Measurements from ENCODE around the gene PRKCD. TPM values are rescaled to one million over a fixed set of nuclear protein-coding genes. Genes with fewer than 3 reads are reported as not detected.

PRKCD gene
- total RNA-seq, 1 experiment from 2014 or later: 30.9 TPM

GRCh38 chr3:53161820-53162671, 1.0 kb downstream of the PRKCD start:
- intact Hi-C loops (cut with micrococcal nuclease; ENCODE audit: unreplicated experiment): loop anchor here (5.0 kb wide), 1 partner anchor 50 kb away; no protein-coding TSS in a partner anchor
- no peak for DNase-seq
- no peaks in the 10 kb centered on the region for H3K27me3 ChIP-seq (replicated peaks; ENCODE audit: control insufficient read depth, insufficient read depth, low read length)
- peak overlapping the region; percentile 84 for H3K4me3 ChIP-seq (ENCODE audit: low read depth, low read length)
- Mint-ChIP-seq H3K27ac (ENCODE audit: unreplicated experiment) (peak overlapping the region; percentile 90), H3K4me3 (ENCODE audit: unreplicated experiment) (peak overlapping the region; percentile 91), H3K4me1 (ENCODE audit: low read depth, unreplicated experiment) (peaks cover 34% of the 10 kb centered on the region), H3K9me3 (ENCODE audit: unreplicated experiment) (no peaks in the 10 kb centered on the region), H3K36me3 (ENCODE audit: insufficient read depth, unreplicated experiment) (peaks cover 6% of the 10 kb centered on the region), H3K27me3 (ENCODE audit: insufficient read depth, unreplicated experiment) (no peaks in the 10 kb centered on the region)
- POLR2A ChIA-PET: no interaction called here
- CTCF ChIA-PET: interaction anchor here (0.5 to 0.9 kb wide), 2 partner anchors 28 to 292 kb away, joined by 3 to 5 read pairs; no protein-coding TSS in a partner anchor
- H3K9me3 ChIP-seq: no peaks in the 10 kb centered on the region
- no TSS peak for BruUV-seq (replicated peaks)
- peaks cover 34% of the 10 kb centered on the region for H3K4me1 ChIP-seq
- TF ChIP-seq CTCF (IDR thresholded peaks at IDR 0.05; ENCODE audit: insufficient read depth in 1 of 2, low read depth in 1 of 2, low read length in 1 of 2, severe bottlenecking in 1 of 2, unreplicated experiment in 1 of 2): no peak
- H3K36me3 ChIP-seq (ENCODE audit: control insufficient read depth, insufficient read depth, low read length): peaks cover 2% of the 10 kb centered on the region

GRCh38 chr3:53162672-53163443, 1.8 kb downstream of the PRKCD start:
- no peaks in the 10 kb centered on the region for H3K9me3 ChIP-seq
- Mint-ChIP-seq H3K36me3 (ENCODE audit: insufficient read depth, unreplicated experiment) (peaks cover 6% of the 10 kb centered on the region), H3K9me3 (ENCODE audit: unreplicated experiment) (no peaks in the 10 kb centered on the region), H3K4me1 (ENCODE audit: low read depth, unreplicated experiment) (peaks cover 34% of the 10 kb centered on the region), H3K27me3 (ENCODE audit: insufficient read depth, unreplicated experiment) (no peaks in the 10 kb centered on the region), H3K27ac (ENCODE audit: unreplicated experiment) (peak overlapping the region; percentile 90), H3K4me3 (ENCODE audit: unreplicated experiment) (peak overlapping the region; percentile 91)
- no TSS peak for BruUV-seq (replicated peaks)
- TF ChIP-seq CTCF (IDR thresholded peaks at IDR 0.05; ENCODE audit: insufficient read depth in 1 of 2, low read depth in 1 of 2, low read length in 1 of 2, severe bottlenecking in 1 of 2, unreplicated experiment in 1 of 2): no peak
- DNase-seq: no peak
- peaks cover 2% of the 10 kb centered on the region for H3K36me3 ChIP-seq (ENCODE audit: control insufficient read depth, insufficient read depth, low read length)
- ChIA-PET POLR2A (no interaction called here), CTCF (interaction anchor here (0.5 to 0.9 kb wide), 2 partner anchors 29 to 293 kb away, joined by 3 to 5 read pairs; no protein-coding TSS in a partner anchor)
- peak overlapping the region; percentile 84 for H3K4me3 ChIP-seq (ENCODE audit: low read depth, low read length)
- peaks cover 34% of the 10 kb centered on the region for H3K4me1 ChIP-seq
- intact Hi-C loops (cut with micrococcal nuclease; ENCODE audit: unreplicated experiment): loop anchor here (5.0 kb wide), 1 partner anchor 51 kb away; no protein-coding TSS in a partner anchor
- no peaks in the 10 kb centered on the region for H3K27me3 ChIP-seq (replicated peaks; ENCODE audit: control insufficient read depth, insufficient read depth, low read length)

All from Caco-2 (cell line).